ENCODE measurements around the gene HLA-DQB1. TPM values are rescaled to one million over a fixed set of nuclear protein-coding genes. Genes with fewer than 3 reads are reported as not detected.

Gene HLA-DQB1
- total and polyA plus RNA-seq, 2 experiments from 2014 or later = not detected

GRCh38 chr6:32703347-32703746 is 36.9 kb upstream of the HLA-DQB1 start:
- Histone ChIP-seq H3K4me2 (ENCODE audit: unreplicated experiment) (no peak overlapping the region), H3K9me2 (ENCODE audit: insufficient read depth) (no peaks in the 10 kb centered on the region), H3K27me3 (replicated peaks; ENCODE audit: insufficient read depth) (peaks cover 29% of the 10 kb centered on the region), H4K20me1 (ENCODE audit: insufficient read depth) (no peaks in the 10 kb centered on the region), H2AFZ (no peak overlapping the region), H3K9ac (no peak overlapping the region), H3K79me2 (ENCODE audit: insufficient read depth) (no peaks in the 10 kb centered on the region), H3K9me3 (ENCODE audit: low read depth) (no peaks in the 10 kb centered on the region), H3K36me3 (ENCODE audit: low read depth) (no peaks in the 10 kb centered on the region), H3F3A (ENCODE audit: insufficient read depth) (no peaks in the 10 kb centered on the region), H3K4me3 (no peak overlapping the region), H3K4me1 (ENCODE audit: insufficient read depth) (no peaks in the 10 kb centered on the region), H3K27ac (no peak overlapping the region)
- in situ Hi-C loops (cut with MboI) = no loop called here
- 33 to 37% methylated on average over 4 of the region's 4 CpGs for WGBS, 2 experiments (ENCODE audit: low coverage in 1 of 2, low lambda C conversion rate in 2 of 2, missing lambda C conversion rate in 2 of 2)
- DNase-seq = no peak
- TF ChIP-seq EZH2 (IDR thresholded peaks at IDR 0.05; ENCODE audit: insufficient read depth, poor library complexity, severe bottlenecking) (no peak), EZH2phosphoT487 (IDR thresholded peaks at IDR 0.05; ENCODE audit: insufficient read depth, low read depth) (no peak)

GRCh38 chr6:32700391-32701040 is 34.1 kb upstream of the HLA-DQB1 start:
- no peaks in the 10 kb centered on the region for H3K9me2 ChIP-seq (ENCODE audit: insufficient read depth)
- no peaks in the 10 kb centered on the region for H3K79me2 ChIP-seq (ENCODE audit: insufficient read depth)
- no peaks in the 10 kb centered on the region for H3K4me1 ChIP-seq (ENCODE audit: insufficient read depth)
- DNase-seq = peak; percentile 67
- 29 to 34% methylated on average over 6 of the region's 6 CpGs for WGBS, 2 experiments (ENCODE audit: low coverage in 1 of 2, low lambda C conversion rate in 2 of 2, missing lambda C conversion rate in 2 of 2)
- H3K9me3 ChIP-seq (ENCODE audit: low read depth) = no peaks in the 10 kb centered on the region
- H3K9ac ChIP-seq = no peak overlapping the region
- H3K36me3 ChIP-seq (ENCODE audit: low read depth) = no peaks in the 10 kb centered on the region
- H4K20me1 ChIP-seq (ENCODE audit: insufficient read depth) = no peaks in the 10 kb centered on the region
- in situ Hi-C loops (cut with MboI) = no loop called here
- H3K4me3 ChIP-seq = no peak overlapping the region
- no peak overlapping the region for H3K4me2 ChIP-seq (ENCODE audit: unreplicated experiment)
- no peaks in the 10 kb centered on the region for H3F3A ChIP-seq (ENCODE audit: insufficient read depth)
- H3K27me3 ChIP-seq (replicated peaks; ENCODE audit: insufficient read depth) = peaks cover 41% of the 10 kb centered on the region
- no peak overlapping the region for H3K27ac ChIP-seq
- no peak overlapping the region for H2AFZ ChIP-seq
- TF ChIP-seq EZH2 (IDR thresholded peaks at IDR 0.05; ENCODE audit: insufficient read depth, poor library complexity, severe bottlenecking) (no peak), EZH2phosphoT487 (IDR thresholded peaks at IDR 0.05; ENCODE audit: insufficient read depth, low read depth) (no peak)

- Histone ChIP-seq H3K9me2 (ENCODE audit: insufficient read depth) (no peaks in the 10 kb centered on the region), H2AFZ (no peak overlapping the region), H3K9me3 (ENCODE audit: low read depth) (no peaks in the 10 kb centered on the region), H3K27me3 (replicated peaks; ENCODE audit: insufficient read depth) (peaks cover 29% of the 10 kb centered on the region), H3K27ac (no peak overlapping the region), H3K4me1 (ENCODE audit: insufficient read depth) (no peaks in the 10 kb centered on the region), H3K4me3 (no peak overlapping the region), H3K79me2 (ENCODE audit: insufficient read depth) (no peaks in the 10 kb centered on the region), H3K9ac (no peak overlapping the region), H4K20me1 (ENCODE audit: insufficient read depth) (no peaks in the 10 kb centered on the region), H3K36me3 (ENCODE audit: low read depth) (no peaks in the 10 kb centered on the region), H3F3A (ENCODE audit: insufficient read depth) (no peaks in the 10 kb centered on the region), H3K4me2 (ENCODE audit: unreplicated experiment) (no peak overlapping the region)
- in situ Hi-C loops (cut with MboI) = no loop called here
- DNase-seq = no peak
- 81 to 83% methylated on average over 1 of the region's 1 CpG for WGBS, 2 experiments (ENCODE audit: low coverage in 1 of 2, low lambda C conversion rate in 2 of 2, missing lambda C conversion rate in 2 of 2)
- TF ChIP-seq EZH2phosphoT487 (IDR thresholded peaks at IDR 0.05; ENCODE audit: insufficient read depth, low read depth) (no peak), EZH2 (IDR thresholded peaks at IDR 0.05; ENCODE audit: insufficient read depth, poor library complexity, severe bottlenecking) (no peak)
These were observed 30.6 kb upstream of the HLA-DQB1 start for GRCh38 chr6:32697031-32697430.

DNA sequence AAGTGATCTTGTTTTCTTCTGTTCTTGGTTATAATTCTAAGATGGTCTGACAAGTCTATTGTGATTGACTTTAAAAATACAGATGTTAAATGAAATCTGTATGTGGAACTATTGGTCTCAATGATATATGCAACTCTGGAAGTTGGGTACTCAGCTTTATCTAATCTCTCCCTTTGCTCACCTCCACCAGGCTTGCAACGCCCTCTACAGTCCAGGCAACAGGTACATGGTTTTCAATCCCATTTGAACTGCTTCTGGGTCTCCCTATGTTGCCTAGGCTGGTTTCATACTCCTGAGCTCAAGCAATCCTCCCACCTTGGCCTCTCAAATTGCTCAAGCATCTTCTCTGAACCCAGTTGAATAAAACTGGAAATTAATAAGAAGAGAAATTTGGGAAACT is 25.6 kb upstream of the HLA-DQB1 start:
- Histone ChIP-seq H3F3A (ENCODE audit: insufficient read depth) (no peaks in the 10 kb centered on the region), H3K79me2 (ENCODE audit: insufficient read depth) (no peaks in the 10 kb centered on the region), H4K20me1 (ENCODE audit: insufficient read depth) (no peaks in the 10 kb centered on the region), H2AFZ (no peak overlapping the region), H3K27ac (no peak overlapping the region), H3K27me3 (replicated peaks; ENCODE audit: insufficient read depth) (peaks cover 3% of the 10 kb centered on the region; the same call in 1 of the 2 replicates), H3K9me3 (ENCODE audit: low read depth) (no peaks in the 10 kb centered on the region), H3K9ac (no peak overlapping the region), H3K9me2 (ENCODE audit: insufficient read depth) (no peaks in the 10 kb centered on the region), H3K36me3 (ENCODE audit: low read depth) (no peaks in the 10 kb centered on the region), H3K4me2 (ENCODE audit: unreplicated experiment) (no peak overlapping the region), H3K4me1 (ENCODE audit: insufficient read depth) (no peaks in the 10 kb centered on the region), H3K4me3 (no peak overlapping the region)
- no peak for DNase-seq
- 0 to 4% methylated on average over 1 of the region's 1 CpG for WGBS, 2 experiments (ENCODE audit: low coverage in 1 of 2, low lambda C conversion rate in 2 of 2, missing lambda C conversion rate in 2 of 2)
- TF ChIP-seq EZH2 (IDR thresholded peaks at IDR 0.05; ENCODE audit: insufficient read depth, poor library complexity, severe bottlenecking) = no peak
- no peak for TF ChIP-seq EZH2phosphoT487 (IDR thresholded peaks at IDR 0.05; ENCODE audit: insufficient read depth, low read depth)
- in situ Hi-C loops (cut with MboI) = no loop called here
